ENCODE results near the gene UBN1. TPM values are rescaled to one million over a fixed set of nuclear protein-coding genes. Genes with fewer than 3 reads are reported as not detected.

Gene UBN1
- polyA plus RNA-seq, 1 donor (not counting 4 experiments of a cell fraction or from before 2014, with no cell fraction given), result 11.5 TPM

DNA sequence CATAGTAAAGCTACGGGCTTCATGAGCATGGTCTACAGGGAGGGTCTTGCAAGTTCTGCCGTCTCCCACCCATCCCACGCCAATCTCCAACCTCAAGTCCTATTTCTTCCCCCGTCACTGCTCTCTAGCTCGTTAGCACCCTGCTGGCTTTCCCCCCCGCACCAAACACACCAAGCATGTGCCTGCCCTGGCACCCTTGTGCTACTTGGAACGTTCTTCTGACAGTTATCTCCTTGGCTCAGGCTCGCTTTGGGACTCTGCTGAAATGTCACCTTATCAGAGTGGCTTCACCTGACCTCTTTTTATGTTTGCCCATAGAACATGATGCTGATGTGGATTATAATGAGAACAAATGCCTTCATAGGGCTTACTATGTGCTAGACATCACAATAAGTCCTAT, 22.1 kb upstream of the UBN1 start:
- Histone ChIP-seq H4K20me1 (ENCODE audit: control insufficient read depth, extremely low read depth, insufficient read depth, low read length) (peaks cover 3% of the 10 kb centered on the region), H3K27ac (ENCODE audit: control insufficient read depth, insufficient read depth, low read length) (no peak overlapping the region), H3K9me3 (ENCODE audit: control insufficient read depth, low read depth, low read length) (no peaks in the 10 kb centered on the region), H3K36me3 (ENCODE audit: control insufficient read depth in 2 of 2, extremely low read depth in 1 of 2, insufficient read depth in 2 of 2, low read length in 2 of 2) (peaks cover 47 to 49% of the 10 kb centered on the region in 2 experiments), H3K4me3 (ENCODE audit: control insufficient read depth in 2 of 3, extremely low read depth in 1 of 3, insufficient read depth in 2 of 3, low read depth in 1 of 3, low read length in 3 of 3) (no peak overlapping the region), H3K9ac (ENCODE audit: control insufficient read depth, extremely low read depth, insufficient read depth, low read length) (no peak overlapping the region), H3K79me2 (ENCODE audit: control insufficient read depth, insufficient read depth, low read length) (peaks cover 2% of the 10 kb centered on the region), H3K4me1 (ENCODE audit: control insufficient read depth, extremely low read depth, insufficient read depth, low read length) (no peaks in the 10 kb centered on the region), H3K27me3 (ENCODE audit: control insufficient read depth, extremely low read depth, insufficient read depth, low read length) (no peaks in the 10 kb centered on the region), H2AFZ (ENCODE audit: control insufficient read depth, low read length) (no peak overlapping the region), H3K9me1 (ENCODE audit: control insufficient read depth, extremely low read depth, insufficient read depth, low read length) (no peaks in the 10 kb centered on the region), H3K4me2 (ENCODE audit: control insufficient read depth, extremely low read depth, insufficient read depth, low read depth, low read length) (no peak overlapping the region)
- FAIRE-seq (no peak), DNase-seq (ENCODE audit: low read depth, low spot score) (no peak)
- TF ChIP-seq EZH2 (IDR thresholded peaks at IDR 0.05; ENCODE audit: low read length), result no peak
- TF ChIP-seq, protein P1, sequence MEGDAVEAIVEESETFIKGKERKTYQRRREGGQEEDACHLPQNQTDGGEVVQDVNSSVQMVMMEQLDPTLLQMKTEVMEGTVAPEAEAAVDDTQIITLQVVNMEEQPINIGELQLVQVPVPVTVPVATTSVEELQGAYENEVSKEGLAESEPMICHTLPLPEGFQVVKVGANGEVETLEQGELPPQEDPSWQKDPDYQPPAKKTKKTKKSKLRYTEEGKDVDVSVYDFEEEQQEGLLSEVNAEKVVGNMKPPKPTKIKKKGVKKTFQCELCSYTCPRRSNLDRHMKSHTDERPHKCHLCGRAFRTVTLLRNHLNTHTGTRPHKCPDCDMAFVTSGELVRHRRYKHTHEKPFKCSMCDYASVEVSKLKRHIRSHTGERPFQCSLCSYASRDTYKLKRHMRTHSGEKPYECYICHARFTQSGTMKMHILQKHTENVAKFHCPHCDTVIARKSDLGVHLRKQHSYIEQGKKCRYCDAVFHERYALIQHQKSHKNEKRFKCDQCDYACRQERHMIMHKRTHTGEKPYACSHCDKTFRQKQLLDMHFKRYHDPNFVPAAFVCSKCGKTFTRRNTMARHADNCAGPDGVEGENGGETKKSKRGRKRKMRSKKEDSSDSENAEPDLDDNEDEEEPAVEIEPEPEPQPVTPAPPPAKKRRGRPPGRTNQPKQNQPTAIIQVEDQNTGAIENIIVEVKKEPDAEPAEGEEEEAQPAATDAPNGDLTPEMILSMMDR (optimal IDR thresholded peaks at IDR 0.05 in 1 of 3, IDR thresholded peaks at IDR 0.05 in 1 of 3, conservative IDR thresholded peaks at IDR 0.05 in 1 of 3; ENCODE audit: extremely low read depth in 1 of 3, insufficient read depth in 2 of 3, low read length in 3 of 3), result no peak
- dilution Hi-C loops (cut with MboI; ENCODE audit: extremely low pct_ligation_motif_present, low sequenced_read_pairs), result no loop called here

DNA sequence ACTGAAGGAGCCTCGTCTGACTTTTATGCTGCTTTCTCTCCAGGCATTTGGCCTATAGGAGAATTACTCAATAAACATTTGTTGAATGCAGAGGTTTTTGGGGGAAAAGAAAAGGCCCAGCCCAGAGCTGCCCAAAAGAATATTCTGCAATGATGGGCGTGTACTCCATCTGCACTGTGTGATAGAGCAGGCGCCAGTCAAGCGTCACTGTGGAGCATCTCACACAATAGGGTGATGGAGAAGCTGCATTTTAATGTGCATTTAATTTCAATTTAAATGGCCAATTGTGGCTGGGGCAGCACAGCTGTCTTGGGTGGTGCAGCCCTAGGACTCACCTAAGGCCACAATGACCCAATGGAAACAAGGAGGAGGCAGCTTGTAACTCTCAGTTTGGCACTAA, 20.8 kb upstream of the UBN1 start:
- Histone ChIP-seq H3K9ac (ENCODE audit: control insufficient read depth, extremely low read depth, insufficient read depth, low read length) (no peak overlapping the region), H3K9me1 (ENCODE audit: control insufficient read depth, extremely low read depth, insufficient read depth, low read length) (no peaks in the 10 kb centered on the region), H3K36me3 (ENCODE audit: control insufficient read depth in 2 of 2, extremely low read depth in 1 of 2, insufficient read depth in 2 of 2, low read length in 2 of 2) (peaks cover 48 to 50% of the 10 kb centered on the region in 2 experiments), H4K20me1 (ENCODE audit: control insufficient read depth, extremely low read depth, insufficient read depth, low read length) (peaks cover 3% of the 10 kb centered on the region), H3K4me2 (ENCODE audit: control insufficient read depth, extremely low read depth, insufficient read depth, low read depth, low read length) (no peak overlapping the region), H3K79me2 (ENCODE audit: control insufficient read depth, insufficient read depth, low read length) (peaks cover 2% of the 10 kb centered on the region), H3K27me3 (ENCODE audit: control insufficient read depth, extremely low read depth, insufficient read depth, low read length) (no peaks in the 10 kb centered on the region), H2AFZ (ENCODE audit: control insufficient read depth, low read length) (no peak overlapping the region), H3K4me3 (ENCODE audit: control insufficient read depth in 2 of 3, extremely low read depth in 1 of 3, insufficient read depth in 2 of 3, low read depth in 1 of 3, low read length in 3 of 3) (no peak overlapping the region), H3K27ac (ENCODE audit: control insufficient read depth, insufficient read depth, low read length) (no peak overlapping the region), H3K9me3 (ENCODE audit: control insufficient read depth, low read depth, low read length) (no peaks in the 10 kb centered on the region), H3K4me1 (ENCODE audit: control insufficient read depth, extremely low read depth, insufficient read depth, low read length) (no peaks in the 10 kb centered on the region)
- no peak for DNase-seq (ENCODE audit: low read depth, low spot score)
- FAIRE-seq, result no peak
- TF ChIP-seq EZH2 (IDR thresholded peaks at IDR 0.05; ENCODE audit: low read length), result no peak
- TF ChIP-seq, protein P1 (optimal IDR thresholded peaks at IDR 0.05 in 1 of 3, IDR thresholded peaks at IDR 0.05 in 1 of 3, conservative IDR thresholded peaks at IDR 0.05 in 1 of 3; ENCODE audit: extremely low read depth in 1 of 3, insufficient read depth in 2 of 3, low read length in 3 of 3), result no peak
- dilution Hi-C loops (cut with MboI; ENCODE audit: extremely low pct_ligation_motif_present, low sequenced_read_pairs), result no loop called here
